Activated T-helper 1 cell treated with anti-CD3 and anti-CD28 coated beads, Interleukin-2, amount 50 U/mL, for 16 hours (primary cell): Measurements from ENCODE around the gene APBA2.
"Not testable (repeated sequence)": the region's sequence is repeated elsewhere in the genome, so short reads cannot be mapped to it uniquely, and the experiment has no call there.

Source experiments
- DNase-seq, 2 donors: peaks; one replicate each; pipeline ENCODE4 v3.0.0-alpha.2; 2020; ENCODE audit warnings: low read depth in 1 of 2, low spot score in 1 of 2

The APBA2 gene

GRCh38 chr15:29142129-29142747, 256.5 kb downstream of the APBA2 start:
- no peak for DNase-seq

- no peak for DNase-seq
Measured at GRCh38 chr15:29143293-29143692, 257.5 kb downstream of the APBA2 start.

DNA sequence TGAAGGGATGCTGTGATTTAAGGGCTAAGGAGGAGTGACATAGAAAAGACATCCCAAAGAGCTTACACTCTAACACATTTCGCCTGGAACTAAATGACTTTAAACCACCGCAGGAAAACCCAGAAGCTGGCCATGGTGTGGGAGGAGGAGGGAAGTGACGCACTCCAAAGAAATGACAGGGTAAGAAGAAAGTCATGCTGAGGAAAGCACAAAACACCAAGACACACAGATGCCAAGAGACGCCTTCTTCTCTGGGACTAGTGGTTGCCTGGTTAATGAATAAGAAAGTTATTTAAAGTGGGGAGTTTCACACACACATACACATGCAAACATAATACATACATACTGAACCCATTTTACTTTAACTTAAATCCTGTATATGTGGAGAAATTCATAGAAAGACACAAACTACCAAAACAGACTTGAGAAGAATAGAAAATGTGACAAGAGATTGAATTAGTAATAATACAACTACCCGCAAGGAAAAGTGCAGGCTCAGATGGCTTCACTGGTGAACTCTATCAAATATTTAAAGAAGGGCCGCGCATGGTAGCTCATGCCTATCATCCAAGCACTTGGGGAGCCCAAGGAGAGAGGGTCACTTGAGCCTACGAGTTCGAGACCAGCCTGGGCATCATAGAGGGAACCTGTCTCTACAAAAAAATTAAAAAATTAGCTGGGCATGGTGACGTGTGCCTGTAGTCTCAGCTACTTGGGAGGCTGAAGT, 258.3 kb downstream of the APBA2 start:
- DNase-seq: no peak

GRCh38 chr15:29149738-29150075, 263.9 kb downstream of the APBA2 start:
- no peak for DNase-seq

DNA sequence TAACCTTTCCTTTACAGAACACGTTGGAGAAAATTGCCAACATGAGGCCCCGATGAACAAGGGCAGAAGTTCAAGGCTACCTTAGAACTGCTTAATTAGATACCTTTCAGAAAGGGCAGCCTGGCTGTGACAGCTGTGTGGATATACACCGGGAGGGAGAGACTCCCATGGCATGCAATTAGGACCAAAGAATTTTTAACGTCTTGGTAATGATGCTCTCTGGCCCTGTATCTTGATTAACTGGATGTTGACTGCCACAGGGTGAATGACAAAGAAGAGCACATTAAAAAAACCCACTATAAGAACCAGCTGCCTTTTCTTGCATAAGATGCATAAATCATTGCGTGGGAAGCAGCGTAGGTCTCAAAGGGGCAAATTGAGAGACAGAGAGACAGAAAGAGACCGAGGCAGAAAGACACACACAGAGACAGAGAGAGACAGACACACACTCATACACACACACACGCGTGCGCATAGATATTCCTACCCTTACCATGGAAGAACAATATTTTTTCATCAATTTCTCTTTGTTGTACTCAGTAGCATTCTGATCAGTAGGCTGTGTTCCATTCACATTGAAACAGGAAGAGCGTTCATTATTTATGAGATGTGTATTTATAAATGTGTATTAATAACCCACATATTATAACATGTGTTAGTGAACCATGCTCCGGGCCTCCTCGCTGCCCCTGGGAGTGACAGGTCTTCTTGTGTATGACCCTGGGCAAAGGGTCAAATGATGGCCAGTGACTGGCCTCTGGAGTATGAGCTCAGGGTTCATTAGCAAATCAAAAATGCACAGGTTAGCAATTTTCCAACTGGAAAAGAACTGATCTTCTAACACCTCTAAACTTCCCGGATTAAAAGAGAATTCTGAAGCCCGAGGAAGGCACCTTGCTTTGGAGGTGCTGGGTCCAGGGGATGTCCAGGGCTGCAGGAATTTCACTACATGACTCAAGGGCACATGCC, 265.0 kb downstream of the APBA2 start:
- DNase-seq: no peak

DNA sequence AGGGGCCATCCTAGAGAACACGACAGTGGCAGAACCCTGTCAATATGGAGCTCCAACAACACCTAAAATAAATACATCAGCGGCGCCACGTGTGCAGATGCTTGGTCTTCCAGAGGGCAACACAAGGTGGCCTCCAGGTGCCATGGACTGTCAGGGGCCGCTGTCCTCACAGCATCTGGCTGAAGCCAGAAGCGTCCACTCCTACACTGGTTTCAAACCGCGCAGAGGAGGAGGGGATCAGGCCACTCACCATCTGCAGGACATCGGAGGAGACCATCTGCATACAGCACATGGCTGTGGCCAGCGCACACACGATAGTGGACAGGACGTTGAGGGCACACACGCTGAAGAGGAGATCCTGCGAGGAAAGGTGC, 265.7 kb downstream of the APBA2 start:
- DNase-seq: no peak

GRCh38 chr15:29156521-29156920, 270.7 kb downstream of the APBA2 start:
- DNase-seq: no peak

GRCh38 chr15:29159771-29160455, 274.1 kb downstream of the APBA2 start:
- DNase-seq: no peak

DNA sequence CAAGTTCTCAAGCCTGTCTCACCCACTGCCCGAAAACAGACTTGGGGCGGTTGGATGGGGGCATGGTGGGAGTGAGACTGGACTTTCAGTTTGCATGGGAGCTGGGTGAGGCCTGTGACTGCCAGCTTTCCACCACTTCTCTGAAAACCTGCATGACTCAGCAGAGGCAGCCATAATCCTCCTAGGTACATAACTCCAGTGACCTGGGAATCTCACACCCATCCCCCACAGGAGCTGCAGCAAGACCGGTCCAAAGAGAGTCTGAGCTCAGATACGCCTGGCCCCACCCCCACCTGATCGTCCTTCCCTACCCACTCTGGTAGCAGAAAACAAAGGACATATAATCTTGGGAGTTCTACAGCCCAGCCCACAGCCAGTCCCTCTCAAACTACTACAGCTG, 276.6 kb downstream of the APBA2 start:
- DNase-seq: no peak

GRCh38 chr15:29167122-29167521, 281.3 kb downstream of the APBA2 start:
- DNase-seq: not testable (repeated sequence)
